ENCODE data around the gene SPRR2F.
"Not testable (repeated sequence)": the region's sequence is repeated elsewhere in the genome, so short reads cannot be mapped to it uniquely, and the experiment has no call there.

SPRR2F gene

DNA sequence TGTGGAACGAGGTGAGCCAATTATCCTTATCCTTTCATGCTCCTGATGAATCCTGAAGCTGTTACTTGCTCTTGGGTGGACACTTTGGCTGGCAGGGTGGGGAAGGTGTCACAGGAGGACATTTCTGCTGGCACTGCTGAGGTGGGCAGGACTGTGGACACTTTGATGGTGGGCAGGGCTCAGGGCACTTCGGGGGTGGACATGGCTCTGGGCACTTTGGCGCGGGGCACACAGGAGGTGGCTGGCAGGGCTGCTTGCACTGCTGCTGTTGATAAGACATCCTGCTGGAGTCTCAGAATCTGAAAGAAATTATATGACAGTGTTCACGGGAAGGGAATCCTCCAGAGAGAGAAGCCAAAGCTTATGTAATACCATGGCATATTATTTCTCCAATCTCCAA, 862 bp downstream of the SPRR2F start:
- H3K4me3 Mint-ChIP-seq, H3K36me3 Mint-ChIP-seq, H3K9me3 Mint-ChIP-seq, H3K4me1 Mint-ChIP-seq, H3K27ac Mint-ChIP-seq, ATAC-seq: not testable (repeated sequence)
- peaks cover 53% of the 10 kb centered on the region for H3K27me3 Mint-ChIP-seq

DNA sequence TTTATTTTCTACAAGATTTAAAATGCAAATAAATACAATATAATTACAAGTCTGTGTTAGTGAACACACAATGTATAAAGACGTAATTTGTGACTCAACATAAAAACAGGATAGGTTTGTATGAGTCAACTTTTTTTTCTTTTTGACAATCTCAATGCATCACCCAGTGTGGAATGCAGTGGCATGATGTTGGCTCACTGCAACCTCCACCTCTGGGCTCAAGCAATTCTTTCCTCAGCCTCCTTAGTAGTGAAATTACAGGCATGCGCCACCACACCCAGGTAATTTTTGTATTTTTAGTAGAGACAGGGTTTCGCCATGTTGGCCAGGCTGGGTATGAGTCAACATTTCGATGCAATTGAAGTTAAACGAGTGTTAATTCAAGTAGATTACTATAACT, 13.1 kb downstream of the SPRR2F start:
- Mint-ChIP-seq H3K4me3 (no peak overlapping the region), H3K27me3 (peaks cover 8% of the 10 kb centered on the region), H3K36me3 (no peaks in the 10 kb centered on the region), H3K27ac (no peak overlapping the region), H3K9me3 (peaks cover 6% of the 10 kb centered on the region), H3K4me1 (no peaks in the 10 kb centered on the region)
- no peak for ATAC-seq

DNA sequence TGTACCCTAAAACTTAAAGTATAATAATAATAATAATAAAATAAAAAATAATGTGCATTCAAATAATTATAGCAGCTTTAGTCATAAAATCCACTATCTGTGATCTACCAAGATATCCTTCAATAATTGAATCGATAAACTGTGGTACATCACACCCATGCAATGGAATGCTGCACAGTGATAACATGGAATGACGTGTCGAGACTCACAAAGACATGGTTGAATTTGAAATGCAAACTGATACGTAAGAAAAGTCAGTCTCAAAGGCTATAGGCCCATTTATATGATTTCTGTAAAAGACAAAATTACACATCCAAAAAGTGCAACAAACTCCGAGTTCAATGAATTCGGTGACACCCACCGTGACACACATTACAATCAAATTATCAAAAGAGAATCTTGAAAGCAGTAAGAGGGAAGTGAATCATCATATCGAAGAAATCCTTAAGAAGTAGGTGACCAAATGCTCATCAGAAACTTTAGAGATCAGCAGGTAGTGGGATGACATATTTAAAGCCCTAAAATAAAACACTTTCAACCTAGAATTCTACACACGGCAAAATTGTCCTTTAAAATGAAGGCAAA, 13.8 kb downstream of the SPRR2F start:
- ATAC-seq = no peak
- Mint-ChIP-seq H3K9me3 (peaks cover 6% of the 10 kb centered on the region), H3K36me3 (no peaks in the 10 kb centered on the region), H3K27ac (no peak overlapping the region), H3K4me1 (no peaks in the 10 kb centered on the region), H3K4me3 (no peak overlapping the region), H3K27me3 (peaks cover 8% of the 10 kb centered on the region)

DNA sequence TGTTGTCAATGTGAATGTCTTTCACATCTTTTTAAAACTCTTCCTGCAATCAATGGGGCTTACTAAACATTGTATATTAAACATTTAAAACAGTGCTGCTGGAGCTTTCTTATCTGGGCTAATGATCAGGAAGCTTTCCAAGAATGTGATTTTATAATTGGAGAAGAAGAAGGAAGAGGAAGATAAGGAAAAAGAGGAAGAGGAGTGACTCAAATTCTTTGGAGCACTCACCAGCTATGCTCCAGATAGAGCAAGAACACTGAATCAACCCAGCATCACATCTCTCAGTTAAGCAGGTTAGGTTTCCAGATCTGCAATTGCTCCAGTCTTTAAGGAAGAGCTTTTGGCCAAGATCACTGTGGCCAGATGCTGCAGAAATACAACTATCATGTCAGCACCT, 17.6 kb downstream of the SPRR2F start:
- Mint-ChIP-seq H3K27ac (no peak overlapping the region), H3K36me3 (no peaks in the 10 kb centered on the region), H3K4me3 (no peak overlapping the region), H3K27me3 (peaks cover 8% of the 10 kb centered on the region), H3K4me1 (no peaks in the 10 kb centered on the region), H3K9me3 (no peaks in the 10 kb centered on the region)
- no peak for ATAC-seq

DNA sequence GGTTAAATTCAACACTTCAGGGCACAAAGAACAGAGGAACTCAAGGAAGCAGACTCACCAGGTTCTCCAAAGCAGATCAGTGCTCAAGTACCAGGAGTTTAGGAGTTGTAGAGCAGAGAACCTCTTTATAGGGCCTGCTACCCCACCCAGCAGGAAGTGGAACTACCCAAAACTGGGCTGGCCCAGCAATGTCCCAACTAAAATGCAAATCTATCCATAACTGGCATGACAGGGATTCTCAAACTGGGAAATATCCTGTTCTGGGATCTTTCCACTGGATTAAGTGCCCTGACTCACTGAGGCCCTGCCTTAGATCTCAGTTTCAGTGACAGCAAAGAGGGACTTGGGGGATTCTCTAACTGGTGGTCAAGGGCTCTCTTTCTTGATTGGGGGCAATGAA, 18.9 kb downstream of the SPRR2F start, which contains the start of gene SPRR2E:
TSS of gene SPRR2E (minus strand) at position 101 of the 400 bp plus-strand sequence. CDS start 775 bp downstream, outside the sequence.
- no peak within 1 kb of the TSS for H3K27ac Mint-ChIP-seq
- H3K36me3 Mint-ChIP-seq = no peaks in the 10 kb centered on the region
- no peaks in the 10 kb centered on the region for H3K9me3 Mint-ChIP-seq
- H3K4me3 Mint-ChIP-seq = no peak within 1 kb of the TSS
- H3K4me1 Mint-ChIP-seq = no peaks in the 10 kb centered on the region
- H3K27me3 Mint-ChIP-seq = peaks cover 8% of the 10 kb centered on the region
- no peak for ATAC-seq

DNA sequence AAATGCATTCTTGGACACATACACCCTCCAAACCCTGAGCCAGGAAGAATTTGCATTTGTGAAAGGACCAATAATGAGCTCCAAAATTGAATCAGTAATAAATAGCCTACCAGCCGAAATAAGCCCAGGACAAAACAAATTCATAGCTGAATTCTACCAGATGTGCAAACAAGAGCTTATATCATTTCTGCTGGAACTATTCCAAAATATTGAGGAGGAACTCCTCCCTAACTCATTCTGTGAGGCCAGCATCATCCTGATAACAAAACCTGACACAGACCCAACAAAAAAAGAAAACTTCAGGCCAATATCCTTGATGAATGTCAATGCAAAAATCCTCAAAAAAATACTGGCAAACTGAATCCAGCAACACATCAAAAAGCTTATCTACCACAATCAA, 25.7 kb downstream of the SPRR2F start:
- Mint-ChIP-seq H3K36me3 (no peaks in the 10 kb centered on the region), H3K4me3 (no peak overlapping the region), H3K27me3 (peaks cover 35% of the 10 kb centered on the region), H3K27ac (no peak overlapping the region), H3K9me3 (no peaks in the 10 kb centered on the region), H3K4me1 (no peaks in the 10 kb centered on the region)
- ATAC-seq = no peak

DNA sequence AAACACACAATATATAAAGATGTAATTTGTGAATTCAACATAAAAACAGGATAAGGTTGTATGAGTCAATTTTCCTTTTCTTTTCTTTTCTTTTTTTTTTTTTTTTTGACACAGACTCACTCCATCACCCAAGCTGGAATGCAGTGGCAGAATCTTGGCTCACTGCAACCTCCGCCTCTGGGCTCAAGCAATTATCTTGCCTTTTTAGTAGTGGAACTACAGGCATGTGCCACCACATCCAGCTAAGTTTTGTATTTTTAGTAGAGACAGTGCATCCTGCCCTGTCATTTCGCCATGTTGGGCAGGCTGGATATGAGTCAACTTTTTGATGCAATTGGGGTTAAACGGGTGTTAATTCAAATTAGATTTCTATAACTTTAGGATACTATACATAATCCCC, 31.6 kb downstream of the SPRR2F start:
- Mint-ChIP-seq H3K27me3 (peaks cover 49% of the 10 kb centered on the region), H3K4me1 (no peaks in the 10 kb centered on the region), H3K36me3 (no peaks in the 10 kb centered on the region)

DNA sequence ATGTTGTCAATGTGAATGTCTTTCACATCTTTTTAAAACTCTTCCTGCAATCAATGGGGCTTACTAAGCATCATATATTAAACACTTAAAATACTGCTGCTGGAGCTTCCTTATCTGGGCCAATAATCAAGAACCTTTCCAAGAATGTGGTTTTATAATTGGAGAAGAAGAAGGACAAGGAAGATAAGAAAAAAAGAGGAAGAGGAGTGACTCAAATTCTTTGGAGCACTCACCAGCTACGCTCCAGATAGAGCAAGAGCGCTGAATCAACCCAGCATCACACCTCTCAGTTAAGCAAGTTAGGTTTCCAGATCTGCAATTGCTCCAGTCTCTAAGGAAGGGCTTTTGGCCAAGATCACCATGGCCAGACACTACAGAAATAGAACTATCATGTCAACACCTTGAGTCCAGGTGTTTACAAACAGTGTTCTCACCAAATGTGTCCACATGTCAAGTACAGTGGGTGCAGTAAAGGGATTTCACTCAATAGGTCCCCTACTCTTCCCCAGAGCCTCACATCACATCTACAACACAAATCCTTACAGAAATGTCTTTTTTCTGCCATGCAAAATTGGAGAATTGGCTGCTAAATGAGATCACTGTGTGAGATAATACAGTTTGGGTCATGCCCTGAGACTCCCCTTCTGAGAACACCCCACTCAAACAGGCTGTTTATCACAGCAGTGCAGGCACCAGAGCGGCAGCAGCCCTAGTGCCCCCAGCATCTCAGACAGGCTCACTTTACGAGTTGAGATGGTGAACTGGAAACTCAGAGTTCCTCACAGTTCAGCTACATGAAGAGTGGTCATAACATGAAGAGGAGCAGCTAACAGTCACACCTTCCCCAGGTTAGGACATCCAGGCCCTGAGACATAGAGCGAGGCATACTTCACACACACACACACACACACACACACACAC, 40.2 kb downstream of the SPRR2F start:
- no peaks in the 10 kb centered on the region for H3K4me1 Mint-ChIP-seq
- H3K27ac Mint-ChIP-seq = no peak overlapping the region
- H3K36me3 Mint-ChIP-seq = no peaks in the 10 kb centered on the region
- peaks cover 2% of the 10 kb centered on the region for H3K9me3 Mint-ChIP-seq
- no peak overlapping the region for H3K4me3 Mint-ChIP-seq
- H3K27me3 Mint-ChIP-seq = peaks cover under 1% of the 10 kb centered on the region
- no peak for ATAC-seq

More for the DNA sequence above, 31.6 kb downstream of the SPRR2F start:
- Mint-ChIP-seq H3K4me3 (no peak overlapping the region), H3K27ac (no peak overlapping the region), H3K9me3 (peaks cover 6% of the 10 kb centered on the region)
- no peak for ATAC-seq

DNA sequence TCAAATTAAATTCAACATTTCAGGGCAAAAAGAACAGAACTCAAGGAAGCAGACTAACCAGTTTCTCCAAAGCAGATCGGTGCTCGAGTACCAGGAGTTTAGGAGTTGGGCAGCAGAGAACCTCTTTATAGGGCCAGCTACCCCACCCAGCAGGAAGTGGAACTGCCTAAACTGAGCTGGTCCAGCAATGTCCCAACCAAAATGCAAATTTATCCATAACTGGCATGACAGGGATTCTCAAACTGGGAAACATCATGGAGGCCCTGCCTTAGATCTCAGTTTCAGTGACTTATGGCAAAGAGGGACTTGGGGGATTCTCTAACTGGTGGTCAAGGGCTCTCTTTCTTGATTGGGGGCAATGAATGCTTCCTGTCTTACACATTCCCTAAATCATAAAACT, 41.8 kb downstream of the SPRR2F start, which contains the start of gene SPRR2B:
TSS of gene SPRR2B (minus strand) at position 101 of the 400 bp plus-strand sequence. CDS start 772 bp downstream, outside the sequence.
- H3K9me3 Mint-ChIP-seq = peaks cover 4% of the 10 kb centered on the region
- peaks cover 16% of the 10 kb centered on the region for H3K27me3 Mint-ChIP-seq
- no peak within 1 kb of the TSS for H3K27ac Mint-ChIP-seq
- H3K36me3 Mint-ChIP-seq = no peaks in the 10 kb centered on the region
- H3K4me1 Mint-ChIP-seq = no peaks in the 10 kb centered on the region
- no peak for ATAC-seq
- H3K4me3 Mint-ChIP-seq = no peak within 1 kb of the TSS

DNA sequence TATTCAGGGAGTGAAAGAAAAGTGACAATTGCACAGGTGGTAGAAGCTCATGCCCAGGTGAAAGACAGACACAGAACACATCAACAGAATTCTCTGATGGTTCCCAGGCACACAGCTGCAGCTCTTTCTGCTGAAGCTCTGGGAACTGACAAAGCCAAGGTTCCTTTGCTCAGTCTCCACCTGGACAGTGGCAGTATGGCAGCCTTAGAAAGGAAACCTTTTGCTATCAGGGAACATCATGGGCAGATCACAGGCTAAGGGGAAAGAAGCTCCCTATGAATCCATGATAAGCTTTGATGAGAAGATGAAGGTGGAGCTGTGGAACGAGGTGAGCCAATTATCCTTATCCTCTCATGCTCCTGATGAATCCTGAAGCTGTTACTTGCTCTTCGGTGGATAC, 43.1 kb downstream of the SPRR2F start:
- ATAC-seq = no peak
- Mint-ChIP-seq H3K4me3 (no peak overlapping the region), H3K9me3 (peaks cover 4% of the 10 kb centered on the region), H3K4me1 (no peaks in the 10 kb centered on the region), H3K27ac (no peak overlapping the region), H3K27me3 (peaks cover 29% of the 10 kb centered on the region), H3K36me3 (no peaks in the 10 kb centered on the region)

Measured in stimulated activated memory B cell treated with anti-CD40 and anti-IgM and Interleukin-4, amounts not matched to agents 10 μg/mL and 1 μg/mL and 100 μg/mL, for 72 hours (primary cell).